ENCODE data around the gene PRPF6. TPM values are rescaled to one million over a fixed set of nuclear protein-coding genes. Genes with fewer than 3 reads are reported as not detected.

PRPF6 gene
- total RNA-seq, 2 donors from 2014 or later, result 65.9 to 87.7 TPM

DNA sequence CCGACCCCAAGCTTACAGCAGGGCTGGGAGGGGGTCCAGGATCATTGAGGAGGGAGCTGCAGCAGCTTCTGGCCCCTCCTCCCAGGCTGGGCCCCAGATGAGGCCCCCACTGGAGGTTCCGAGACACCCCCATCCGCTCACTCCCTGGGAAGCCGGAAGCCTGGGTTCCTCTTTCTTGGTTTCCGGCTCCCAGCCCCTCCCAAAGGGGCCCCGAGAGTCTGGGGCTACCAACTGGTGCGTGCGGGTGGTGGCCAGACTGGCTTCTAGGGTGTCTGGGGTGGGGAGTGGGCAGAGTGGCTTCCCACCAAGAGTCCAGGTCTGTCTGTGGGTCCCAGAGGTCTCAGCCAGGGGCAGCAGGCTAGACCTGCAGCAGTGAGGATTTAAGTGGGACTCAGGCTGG is 96.2 kb downstream of the PRPF6 start:
- peak overlapping the region; percentile 71 to 84 for H3K27ac Mint-ChIP-seq
- no peaks in the 10 kb centered on the region for H3K36me3 Mint-ChIP-seq
- H3K4me1 Mint-ChIP-seq (ENCODE audit: low read depth in 2 of 2), result peaks cover 10 to 19% of the 10 kb centered on the region in 2 donors
- H3K9me3 Mint-ChIP-seq, result no peaks in the 10 kb centered on the region
- H3K4me3 Mint-ChIP-seq, result peak overlapping the region; percentile 82
- peak in 1 of 2 donors; percentile 21 for ATAC-seq
- no peaks in the 10 kb centered on the region for H3K27me3 Mint-ChIP-seq
- no peak for DNase-seq (ENCODE audit: low spot score)

- Mint-ChIP-seq H3K9me3 (no peaks in the 10 kb centered on the region), H3K27me3 (no peaks in the 10 kb centered on the region), H3K36me3 (no peaks in the 10 kb centered on the region), H3K4me1 (ENCODE audit: low read depth in 2 of 2) (peaks cover 11 to 19% of the 10 kb centered on the region in 2 donors), H3K27ac (peak overlapping the region; percentile 71 to 84), H3K4me3 (peak overlapping the region; percentile 82)
- ATAC-seq (no peak), DNase-seq (ENCODE audit: low spot score) (no peak)
Observed at GRCh38 chr20:64077541-64077875, 96.6 kb downstream of the PRPF6 start.

GRCh38 chr20:64077876-64078551 is 97.1 kb downstream of the PRPF6 start:
- no peaks in the 10 kb centered on the region for H3K9me3 Mint-ChIP-seq
- H3K27ac Mint-ChIP-seq, result peak overlapping the region; percentile 71 to 84
- no peak for DNase-seq (ENCODE audit: low spot score)
- peak overlapping the region; percentile 82 for H3K4me3 Mint-ChIP-seq
- ATAC-seq, result peak in 1 of 2 donors; percentile 41
- peaks cover 11 to 24% of the 10 kb centered on the region in 2 donors for H3K4me1 Mint-ChIP-seq (ENCODE audit: low read depth in 2 of 2)
- H3K36me3 Mint-ChIP-seq, result no peaks in the 10 kb centered on the region
- no peaks in the 10 kb centered on the region for H3K27me3 Mint-ChIP-seq

DNA sequence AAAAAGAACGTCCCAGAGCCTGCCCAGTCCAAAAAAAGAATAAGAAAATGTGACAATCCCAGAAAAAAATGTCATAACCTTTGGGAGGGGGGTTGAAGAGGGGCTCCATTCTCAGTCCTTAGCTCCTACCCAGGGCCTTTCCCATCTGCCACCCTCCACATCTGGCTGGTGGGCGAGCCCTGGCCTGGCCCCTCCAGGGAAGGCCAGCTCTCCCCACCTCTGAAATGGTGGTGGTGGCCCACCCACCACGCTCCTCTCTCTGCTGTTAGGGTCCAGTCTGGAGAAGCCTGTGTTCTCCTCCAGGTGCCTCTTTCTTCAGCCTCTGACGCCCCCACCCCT is 98.0 kb downstream of the PRPF6 start:
- DNase-seq (ENCODE audit: low spot score) (no peak), ATAC-seq (no peak)
- Mint-ChIP-seq H3K4me3 (peak overlapping the region; percentile 82), H3K36me3 (no peaks in the 10 kb centered on the region), H3K4me1 (ENCODE audit: low read depth in 2 of 2) (peaks cover 11 to 27% of the 10 kb centered on the region in 2 donors), H3K27me3 (no peaks in the 10 kb centered on the region), H3K27ac (peak overlapping the region; percentile 68 to 71), H3K9me3 (no peaks in the 10 kb centered on the region)

DNA sequence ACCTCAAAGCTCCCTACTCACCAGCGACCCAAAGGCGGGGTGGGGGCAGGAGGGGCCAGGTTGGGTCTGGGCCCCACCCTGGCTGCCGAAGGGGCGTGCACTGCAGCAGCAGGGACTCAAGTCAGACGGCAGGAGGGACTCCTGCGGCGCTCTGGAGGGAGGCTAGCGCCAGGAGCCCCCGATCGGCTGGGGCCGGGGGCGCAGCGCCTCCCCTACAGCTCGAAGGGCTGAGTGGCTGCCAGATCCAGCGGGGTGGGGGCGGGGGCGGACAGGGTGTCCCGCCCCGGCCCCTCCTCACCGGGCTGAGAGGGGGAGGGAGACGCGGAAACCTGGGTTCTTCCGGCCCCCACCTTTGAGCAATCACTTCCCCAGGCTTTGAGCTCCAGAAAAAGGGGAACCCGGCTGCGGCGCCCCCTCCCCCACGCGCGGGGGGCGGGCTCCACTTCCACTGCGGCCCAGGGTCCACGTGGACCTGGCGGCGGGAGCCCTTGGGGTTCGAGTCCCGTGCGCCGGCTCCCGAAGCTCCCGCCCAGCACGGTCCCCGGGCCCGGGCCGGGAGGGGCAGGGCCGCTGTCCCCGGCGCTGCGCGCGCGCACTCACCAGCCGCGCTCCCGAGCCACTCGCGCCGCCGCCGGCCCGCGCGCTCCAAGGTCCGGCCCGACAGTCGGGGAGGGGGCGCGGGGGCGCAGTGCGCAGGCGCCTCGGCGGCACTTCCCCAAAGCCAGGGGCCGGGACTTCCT is 98.5 kb downstream of the PRPF6 start, which contains the start of gene RGS19:
Gene RGS19, minus strand, starts transcription at position 246 of the 740 bp plus-strand sequence. CDS start 2,632 bp downstream, outside the sequence.
- Mint-ChIP-seq H3K27ac (peak within 1 kb of the TSS; percentile 68 to 71), H3K9me3 (no peaks in the 10 kb centered on the region), H3K27me3 (peaks cover 3 to 4% of the 10 kb centered on the region in 2 donors), H3K4me3 (peak within 1 kb of the TSS; percentile 82), H3K4me1 (ENCODE audit: low read depth in 2 of 2) (peaks cover 14 to 30% of the 10 kb centered on the region in 2 donors), H3K36me3 (no peaks in the 10 kb centered on the region)
- ATAC-seq (peak; percentile 76 to 81), DNase-seq (ENCODE audit: low spot score) (peak; percentile 86)

- peak within 1 kb of the TSS; percentile 68 to 71 for H3K27ac Mint-ChIP-seq
- H3K36me3 Mint-ChIP-seq, result no peaks in the 10 kb centered on the region
- H3K27me3 Mint-ChIP-seq, result peaks cover 5% of the 10 kb centered on the region in 2 donors
- peaks cover 15 to 32% of the 10 kb centered on the region in 2 donors for H3K4me1 Mint-ChIP-seq (ENCODE audit: low read depth in 2 of 2)
- peak within 1 kb of the TSS; percentile 82 for H3K4me3 Mint-ChIP-seq
- ATAC-seq, result peak in 1 of 2 donors; percentile 0
- no peaks in the 10 kb centered on the region for H3K9me3 Mint-ChIP-seq
- no peak for DNase-seq (ENCODE audit: low spot score)
Observed at GRCh38 chr20:64080013-64080812, 99.3 kb downstream of the PRPF6 start, which contains the start of gene OPRL1. TSS of gene OPRL1 (plus strand) at chr20:64080082. CDS start at chr20:64092721, 12,639 bp downstream.

DNA sequence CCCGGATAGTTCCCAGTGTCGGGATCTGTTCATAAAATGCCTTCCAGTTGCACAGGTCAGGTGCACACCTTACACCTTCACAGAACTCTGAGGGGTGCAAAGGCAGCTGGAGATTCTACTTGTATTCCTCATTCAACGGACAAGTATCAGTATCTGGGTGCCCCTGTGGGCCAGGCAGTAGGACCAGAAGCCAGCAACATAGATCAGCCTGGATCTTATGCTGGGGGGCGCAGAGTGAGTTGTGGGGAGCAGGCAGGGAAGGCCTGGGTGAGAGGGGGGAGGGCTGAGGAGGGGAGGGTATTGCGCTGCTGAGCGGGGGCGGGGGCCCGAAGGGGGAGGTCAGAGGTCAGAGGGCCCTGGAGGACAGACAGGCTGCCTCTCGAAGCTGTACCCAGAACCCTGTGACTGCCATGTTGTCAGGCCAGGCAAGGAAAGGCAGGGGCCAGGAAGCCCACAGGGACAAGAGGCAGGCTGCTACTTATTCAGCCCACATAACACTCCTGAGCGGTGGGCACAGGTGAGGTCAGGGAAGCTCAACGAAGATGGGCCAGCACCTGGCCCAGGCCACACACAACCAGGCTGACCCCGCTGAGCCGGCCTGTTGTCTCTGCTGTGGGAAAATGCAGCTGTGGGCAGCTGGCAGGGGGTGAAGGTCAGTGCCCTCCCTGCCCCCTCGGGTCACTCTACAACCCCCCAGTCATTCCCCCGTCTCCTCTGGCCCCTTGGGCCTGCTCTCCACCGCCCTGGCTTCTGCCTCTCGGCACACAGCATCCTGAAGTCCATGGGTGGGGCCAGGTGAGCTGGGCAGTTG is 100.1 kb downstream of the PRPF6 start:
- Mint-ChIP-seq H3K27me3 (peaks cover 5 to 8% of the 10 kb centered on the region in 2 donors), H3K27ac (peak overlapping the region; percentile 27 to 35)

GRCh38 chr20:64081624-64081964 is 100.7 kb downstream of the PRPF6 start:
- Mint-ChIP-seq H3K4me3 (no peak overlapping the region), H3K4me1 (ENCODE audit: low read depth in 2 of 2) (peaks cover 15 to 32% of the 10 kb centered on the region in 2 donors), H3K27me3 (peaks cover 5 to 8% of the 10 kb centered on the region in 2 donors), H3K36me3 (no peaks in the 10 kb centered on the region), H3K9me3 (no peaks in the 10 kb centered on the region), H3K27ac (peak overlapping the region in 1 of 2 donors; percentile 53)
- ATAC-seq, result no peak
- no peak for DNase-seq (ENCODE audit: low spot score)

More for the DNA sequence above, 100.1 kb downstream of the PRPF6 start:
- DNase-seq (ENCODE audit: low spot score), result no peak
- H3K4me3 Mint-ChIP-seq, result peak overlapping the region; percentile 53
- no peaks in the 10 kb centered on the region for H3K36me3 Mint-ChIP-seq
- no peaks in the 10 kb centered on the region for H3K9me3 Mint-ChIP-seq
- H3K4me1 Mint-ChIP-seq (ENCODE audit: low read depth in 2 of 2), result peaks cover 15 to 32% of the 10 kb centered on the region in 2 donors
- ATAC-seq, result no peak

- ATAC-seq (no peak), DNase-seq (ENCODE audit: low spot score) (no peak)
- Mint-ChIP-seq H3K36me3 (no peaks in the 10 kb centered on the region), H3K4me1 (ENCODE audit: low read depth in 2 of 2) (peaks cover 15 to 32% of the 10 kb centered on the region in 2 donors), H3K27me3 (peaks cover 5 to 8% of the 10 kb centered on the region in 2 donors), H3K4me3 (peak overlapping the region; percentile 32), H3K27ac (peak overlapping the region in 1 of 2 donors; percentile 53), H3K9me3 (no peaks in the 10 kb centered on the region)
Observed at GRCh38 chr20:64082126-64082731, 101.3 kb downstream of the PRPF6 start.

Other genes starting within 250 kb of the PRPF6 start
- 10 to 100 TPM in 1 of 2 donors, 1 to 10 TPM in 1; 9.3 to 15.7 TPM for gene LIME1, start 244.5 kb upstream of the PRPF6 start, total RNA-seq
- 10 to 100 TPM; 21.0 to 31.1 TPM for gene SLC2A4RG, start 241.4 kb upstream of the PRPF6 start, total RNA-seq
- 1 to 10 TPM in 1 of 2 donors, under 1 TPM in 1; 0.25 to 1.2 TPM for gene ZBTB46, start 149.9 kb upstream of the PRPF6 start, total RNA-seq
- not detected for gene ABHD16B, start 119.6 kb upstream of the PRPF6 start, total RNA-seq
- gene TPD52L2, start 115.9 kb upstream of the PRPF6 start, total RNA-seq, result 10 to 100 TPM; 48.8 to 60.0 TPM
- gene DNAJC5, start 86.0 kb upstream of the PRPF6 start, total RNA-seq, result 10 to 100 TPM; 67.6 to 89.1 TPM
- gene UCKL1, start 24.7 kb upstream of the PRPF6 start, total RNA-seq, result 10 to 100 TPM; 32.6 to 52.9 TPM
- gene ZNF512B, start 11.2 kb upstream of the PRPF6 start, total RNA-seq, result 10 to 100 TPM in 1 of 2 donors, 1 to 10 TPM in 1; 9.6 to 13.8 TPM
- gene SAMD10, start 1.5 kb upstream of the PRPF6 start, total RNA-seq, result 10 to 100 TPM; 33.3 to 33.6 TPM
- 1 to 10 TPM; 2.4 to 6.3 TPM for gene C20orf204, start 55.0 kb downstream of the PRPF6 start, total RNA-seq
- not detected for gene SOX18, start 68.5 kb downstream of the PRPF6 start, total RNA-seq
- gene TCEA2, start 82.1 kb downstream of the PRPF6 start, total RNA-seq, result 10 to 100 TPM; 23.2 to 24.1 TPM
- gene RGS19, start 98.4 kb downstream of the PRPF6 start, total RNA-seq, result 10 to 100 TPM; 27.1 to 33.4 TPM
- gene OPRL1, start 99.0 kb downstream of the PRPF6 start, total RNA-seq, result under 1 TPM; 0.12 to 0.20 TPM
- gene LKAAEAR1, start 103.3 kb downstream of the PRPF6 start, total RNA-seq, result not detected
- gene NPBWR2, start 126.4 kb downstream of the PRPF6 start, total RNA-seq, result not detected
- gene MYT1, start 183.3 kb downstream of the PRPF6 start, total RNA-seq, result not detected

All from natural killer cell treated with Interleukin-12 subunit alpha and Interleukin-12 subunit beta and Interleukin-15 and Interleukin-18, amount 100 ng/mL, for 72 hours (primary cell).